ENCODE measurements around the gene NOL11. TPM values are rescaled to one million over a fixed set of nuclear protein-coding genes. Genes with fewer than 3 reads are reported as not detected.

NOL11 gene
- total and polyA plus RNA-seq, 2 of the 8 experiments (the other 6 are each of a cell fraction or from before 2014, with no cell fraction given) = 58.0 to 97.2 TPM

DNA sequence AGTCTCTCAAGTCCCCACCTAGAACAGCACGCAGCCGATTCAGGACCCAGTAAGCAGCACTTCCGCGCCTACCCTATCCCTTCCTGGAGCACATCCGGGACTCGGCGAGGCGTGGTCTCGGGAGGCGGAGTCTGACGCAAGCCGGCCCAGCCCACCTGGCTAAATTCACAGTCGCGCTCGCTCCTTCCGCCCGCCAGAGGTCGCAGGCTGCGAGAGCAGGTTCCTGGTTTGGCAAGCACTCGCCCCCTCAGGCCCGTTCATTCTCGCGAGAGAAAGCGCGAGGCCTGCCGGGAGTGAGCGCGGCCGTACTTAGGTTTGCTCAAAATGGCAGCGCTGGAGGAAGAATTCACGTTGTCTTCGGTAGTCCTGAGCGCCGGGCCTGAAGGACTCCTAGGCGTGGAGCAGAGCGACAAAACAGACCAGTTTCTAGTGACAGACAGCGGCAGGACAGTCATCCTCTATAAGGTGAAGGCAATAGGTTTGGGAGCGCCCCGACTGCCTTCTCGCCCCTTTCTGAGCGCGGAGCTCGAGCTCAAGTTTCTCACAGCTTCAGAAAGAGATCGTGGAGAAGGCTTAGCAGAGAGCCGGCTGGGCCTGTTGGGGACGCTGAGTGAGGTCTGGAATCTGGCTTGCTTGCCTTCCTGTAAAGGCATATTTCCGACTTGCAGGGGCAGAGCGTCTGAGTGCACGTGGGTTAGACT is at the start of gene NOL11 (continued):
- TF ChIP-seq, protein P1, sequence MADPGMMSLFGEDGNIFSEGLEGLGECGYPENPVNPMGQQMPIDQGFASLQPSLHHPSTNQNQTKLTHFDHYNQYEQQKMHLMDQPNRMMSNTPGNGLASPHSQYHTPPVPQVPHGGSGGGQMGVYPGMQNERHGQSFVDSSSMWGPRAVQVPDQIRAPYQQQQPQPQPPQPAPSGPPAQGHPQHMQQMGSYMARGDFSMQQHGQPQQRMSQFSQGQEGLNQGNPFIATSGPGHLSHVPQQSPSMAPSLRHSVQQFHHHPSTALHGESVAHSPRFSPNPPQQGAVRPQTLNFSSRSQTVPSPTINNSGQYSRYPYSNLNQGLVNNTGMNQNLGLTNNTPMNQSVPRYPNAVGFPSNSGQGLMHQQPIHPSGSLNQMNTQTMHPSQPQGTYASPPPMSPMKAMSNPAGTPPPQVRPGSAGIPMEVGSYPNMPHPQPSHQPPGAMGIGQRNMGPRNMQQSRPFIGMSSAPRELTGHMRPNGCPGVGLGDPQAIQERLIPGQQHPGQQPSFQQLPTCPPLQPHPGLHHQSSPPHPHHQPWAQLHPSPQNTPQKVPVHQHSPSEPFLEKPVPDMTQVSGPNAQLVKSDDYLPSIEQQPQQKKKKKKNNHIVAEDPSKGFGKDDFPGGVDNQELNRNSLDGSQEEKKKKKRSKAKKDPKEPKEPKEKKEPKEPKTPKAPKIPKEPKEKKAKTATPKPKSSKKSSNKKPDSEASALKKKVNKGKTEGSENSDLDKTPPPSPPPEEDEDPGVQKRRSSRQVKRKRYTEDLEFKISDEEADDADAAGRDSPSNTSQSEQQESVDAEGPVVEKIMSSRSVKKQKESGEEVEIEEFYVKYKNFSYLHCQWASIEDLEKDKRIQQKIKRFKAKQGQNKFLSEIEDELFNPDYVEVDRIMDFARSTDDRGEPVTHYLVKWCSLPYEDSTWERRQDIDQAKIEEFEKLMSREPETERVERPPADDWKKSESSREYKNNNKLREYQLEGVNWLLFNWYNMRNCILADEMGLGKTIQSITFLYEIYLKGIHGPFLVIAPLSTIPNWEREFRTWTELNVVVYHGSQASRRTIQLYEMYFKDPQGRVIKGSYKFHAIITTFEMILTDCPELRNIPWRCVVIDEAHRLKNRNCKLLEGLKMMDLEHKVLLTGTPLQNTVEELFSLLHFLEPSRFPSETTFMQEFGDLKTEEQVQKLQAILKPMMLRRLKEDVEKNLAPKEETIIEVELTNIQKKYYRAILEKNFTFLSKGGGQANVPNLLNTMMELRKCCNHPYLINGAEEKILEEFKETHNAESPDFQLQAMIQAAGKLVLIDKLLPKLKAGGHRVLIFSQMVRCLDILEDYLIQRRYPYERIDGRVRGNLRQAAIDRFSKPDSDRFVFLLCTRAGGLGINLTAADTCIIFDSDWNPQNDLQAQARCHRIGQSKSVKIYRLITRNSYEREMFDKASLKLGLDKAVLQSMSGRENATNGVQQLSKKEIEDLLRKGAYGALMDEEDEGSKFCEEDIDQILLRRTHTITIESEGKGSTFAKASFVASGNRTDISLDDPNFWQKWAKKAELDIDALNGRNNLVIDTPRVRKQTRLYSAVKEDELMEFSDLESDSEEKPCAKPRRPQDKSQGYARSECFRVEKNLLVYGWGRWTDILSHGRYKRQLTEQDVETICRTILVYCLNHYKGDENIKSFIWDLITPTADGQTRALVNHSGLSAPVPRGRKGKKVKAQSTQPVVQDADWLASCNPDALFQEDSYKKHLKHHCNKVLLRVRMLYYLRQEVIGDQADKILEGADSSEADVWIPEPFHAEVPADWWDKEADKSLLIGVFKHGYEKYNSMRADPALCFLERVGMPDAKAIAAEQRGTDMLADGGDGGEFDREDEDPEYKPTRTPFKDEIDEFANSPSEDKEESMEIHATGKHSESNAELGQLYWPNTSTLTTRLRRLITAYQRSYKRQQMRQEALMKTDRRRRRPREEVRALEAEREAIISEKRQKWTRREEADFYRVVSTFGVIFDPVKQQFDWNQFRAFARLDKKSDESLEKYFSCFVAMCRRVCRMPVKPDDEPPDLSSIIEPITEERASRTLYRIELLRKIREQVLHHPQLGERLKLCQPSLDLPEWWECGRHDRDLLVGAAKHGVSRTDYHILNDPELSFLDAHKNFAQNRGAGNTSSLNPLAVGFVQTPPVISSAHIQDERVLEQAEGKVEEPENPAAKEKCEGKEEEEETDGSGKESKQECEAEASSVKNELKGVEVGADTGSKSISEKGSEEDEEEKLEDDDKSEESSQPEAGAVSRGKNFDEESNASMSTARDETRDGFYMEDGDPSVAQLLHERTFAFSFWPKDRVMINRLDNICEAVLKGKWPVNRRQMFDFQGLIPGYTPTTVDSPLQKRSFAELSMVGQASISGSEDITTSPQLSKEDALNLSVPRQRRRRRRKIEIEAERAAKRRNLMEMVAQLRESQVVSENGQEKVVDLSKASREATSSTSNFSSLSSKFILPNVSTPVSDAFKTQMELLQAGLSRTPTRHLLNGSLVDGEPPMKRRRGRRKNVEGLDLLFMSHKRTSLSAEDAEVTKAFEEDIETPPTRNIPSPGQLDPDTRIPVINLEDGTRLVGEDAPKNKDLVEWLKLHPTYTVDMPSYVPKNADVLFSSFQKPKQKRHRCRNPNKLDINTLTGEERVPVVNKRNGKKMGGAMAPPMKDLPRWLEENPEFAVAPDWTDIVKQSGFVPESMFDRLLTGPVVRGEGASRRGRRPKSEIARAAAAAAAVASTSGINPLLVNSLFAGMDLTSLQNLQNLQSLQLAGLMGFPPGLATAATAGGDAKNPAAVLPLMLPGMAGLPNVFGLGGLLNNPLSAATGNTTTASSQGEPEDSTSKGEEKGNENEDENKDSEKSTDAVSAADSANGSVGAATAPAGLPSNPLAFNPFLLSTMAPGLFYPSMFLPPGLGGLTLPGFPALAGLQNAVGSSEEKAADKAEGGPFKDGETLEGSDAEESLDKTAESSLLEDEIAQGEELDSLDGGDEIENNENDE (IDR thresholded peaks at IDR 0.05; ENCODE audit: insufficient replicate concordance, low read length) = no peak
- TF ChIP-seq GABPA (IDR thresholded peaks at IDR 0.05; ENCODE audit: borderline replicate concordance, insufficient read depth, low read length) = no peak
- TF ChIP-seq NANOG (IDR thresholded peaks at IDR 0.05; ENCODE audit: insufficient read depth, low read depth, low read length, poor library complexity, severe bottlenecking) = no peak
- no peak for TF ChIP-seq RNF2 (IDR thresholded peaks at IDR 0.05; ENCODE audit: borderline replicate concordance, low read depth, low read length, missing control alignments, poor library complexity, severe bottlenecking)
- TF ChIP-seq CBX8 (IDR thresholded peaks at IDR 0.05; ENCODE audit: borderline replicate concordance, low read depth, low read length) = no peak
- TF ChIP-seq SIN3A (conservative IDR thresholded peaks at IDR 0.05 in 1 of 2, IDR thresholded peaks at IDR 0.05 in 1 of 2; ENCODE audit: low read depth in 1 of 2, low read length in 2 of 2) = peak; percentile 70 to 89; a peak in 2 of 4 replicates
- TF ChIP-seq ZNF274 (IDR thresholded peaks at IDR 0.05; ENCODE audit: borderline replicate concordance, extremely low read depth, low read length) = no peak
- TF ChIP-seq EGR1 (IDR thresholded peaks at IDR 0.05; ENCODE audit: borderline replicate concordance, low read depth, low read length) = peak; percentile 76; the same call in 1 of the 2 replicates
- no peak for TF ChIP-seq FOSL1 (IDR thresholded peaks at IDR 0.05; ENCODE audit: insufficient read depth, low read depth, low read length)
